Pancreas (tissue), 10 donors: Measurements from ENCODE around the gene GNG2. TPM values are rescaled to one million over a fixed set of nuclear protein-coding genes. Genes with fewer than 3 reads are reported as not detected.

Experiments used
- ATAC-seq, 4 donors: fragments of 200-7000 bp; cut with Tn5 transposase; one replicate each; pipeline versions ENCODE4 v1.8.0 to v1.9.1; 2020; ENCODE audit warnings: mild to moderate bottlenecking in 4 of 4, moderate library complexity in 4 of 4
- DNase-seq, 6 donors: peaks; one replicate each; pipeline ENCODE4 v3.0.0-alpha.2; 2020
- FAIRE-seq: peaks from 2 replicates; lab custom pipeline; 2012; peaks lifted over from hg19 to GRCh38; lab: Jason Lieb, UNC
- H3K27ac ChIP-seq, 4 donors: fragments of 200-600 bp; sonication (generic); 1 replicate in 3 of 4; 2 replicates in 1 of 4; pipeline versions ENCODE4 v1.5.0 to v1.8.0; 2020
- H3K27me3 ChIP-seq, 4 donors: fragments of 200-600 bp; one replicate each; pipeline ENCODE4 v1.8.0; 2021
- H3K36me3 ChIP-seq, 3 donors: fragments of 200-600 bp; sonication (generic) in 1 of 3; one replicate each; pipeline versions ENCODE4 v1.5.0 to v1.8.0; 2020 to 2021
- H3K4me1 ChIP-seq, 3 donors: fragments of 200-600 bp; one replicate each; pipeline ENCODE4 v1.8.0; 2021
- H3K4me3 ChIP-seq, 4 donors: fragments of 200-600 bp; sonication (generic) in 2 of 4; one replicate each; pipeline versions ENCODE4 v1.5.0 to v1.8.0; 2020 to 2021
- H3K9me3 ChIP-seq, 4 donors: fragments of 200-600 bp; one replicate each; pipeline ENCODE4 v1.8.0; 2021
- CTCF ChIP-seq, 4 donors: fragments of 200-600 bp; sonication (generic) in 3 of 4; IDR thresholded peaks; one replicate each; pipeline versions ENCODE4 v1.5.0 to v1.8.0; 2021; ENCODE audit warnings: antibody characterized with exemption in 4 of 4
- WGBS, 2 donors: extraction: QIAGEN DNeasy Blood & Tissue Kit; methylation state at CpG; one replicate each; pipeline ENCODE4 v1.1.7; 2013; 5-methylcytosine and 5-hydroxymethylcytosine counted together
- intact Hi-C, 3 donors: fragments of 100-400 bp; cut with DNase I; formaldehyde crosslinking; loops; one replicate each; pipeline versions ENCODE4 v1.11.1 to v1.14.2; 2022
- polyA plus RNA-seq, 2 donors: library from polyadenylated mRNA; stranded (reverse); fragments of 200-250 nt; gene quantifications; one replicate each; pipeline ENCODE4 v1.2.3, GENCODE V29; 2013
- total RNA-seq, 6 donors: library from RNA; stranded (reverse); fragmentation: NEBNext Ultra II Directional in 4 of 6; extraction: Animal tissue kit (Norgen Biotek cat#: 25700) in 4 of 6; gene quantifications; one replicate each; pipeline versions ENCODE4 v1.2.1 to v1.2.4, GENCODE V29; 2021 to 2023
- donor health status: healthy with polysubstance abuse.
- donor health status: DM: no; HTN: no; CAD: no; lungs with moderate emphysema.
- donor health status: DM: no; HTN: no; CAD: no.
- donor health status: control.
- donor health status: control.
- donor health status: Bipolar disorder and iron deficiency.
- donor health status: DM: yes; HTN: yes; CAD: no.
- donor health status: DM: no; HTN: no; CAD: no.
- donor health status: DM: no; HTN: no; CAD: no.
- donor health status: DM: yes; HTN: yes; CAD: no.

GNG2 gene
- total and polyA plus RNA-seq, 8 donors = 1.7 to 23.0 (median 7.0) TPM

- intact Hi-C loops = no loop called here
- no peak for ATAC-seq
- Histone ChIP-seq H3K27me3 (no peaks in the 10 kb centered on the region), H3K9me3 (no peaks in the 10 kb centered on the region), H3K27ac (no peak overlapping the region), H3K36me3 (peaks cover 0 to 60% (median 13%) of the 10 kb centered on the region in 3 donors), H3K4me1 (peaks cover 4 to 10% (median 9%) of the 10 kb centered on the region in 3 donors), H3K4me3 (no peak overlapping the region)
- TF ChIP-seq CTCF (IDR thresholded peaks at IDR 0.05) = no peak
- WGBS, 2 donors = 95% methylated on average over 4 of the region's 4 CpGs
- DNase-seq = no peak
- FAIRE-seq = no peak
Observed at GRCh38 chr14:52008136-52008535, 147.7 kb downstream of the GNG2 start.

GRCh38 chr14:52010173-52010693 is 149.8 kb downstream of the GNG2 start:
- peaks cover 0 to 47% (median 8%) of the 10 kb centered on the region in 3 donors for H3K36me3 ChIP-seq
- no peak overlapping the region for H3K27ac ChIP-seq
- DNase-seq (no peak), FAIRE-seq (no peak), ATAC-seq (no peak)
- H3K4me1 ChIP-seq = no peaks in the 10 kb centered on the region
- 78 to 94% methylated on average over 3 of the region's 3 CpGs for WGBS, 2 donors
- no peaks in the 10 kb centered on the region for H3K9me3 ChIP-seq
- no peaks in the 10 kb centered on the region for H3K27me3 ChIP-seq
- intact Hi-C loops = no loop called here
- H3K4me3 ChIP-seq = no peak overlapping the region
- no peak for TF ChIP-seq CTCF (IDR thresholded peaks at IDR 0.05)

GRCh38 chr14:52011523-52011922 is 151.1 kb downstream of the GNG2 start:
- ATAC-seq (no peak), FAIRE-seq (no peak), DNase-seq (no peak)
- intact Hi-C loops = no loop called here
- Histone ChIP-seq H3K27ac (no peak overlapping the region), H3K36me3 (peaks cover 0 to 38% (median 8%) of the 10 kb centered on the region in 3 donors), H3K9me3 (no peaks in the 10 kb centered on the region), H3K27me3 (no peaks in the 10 kb centered on the region), H3K4me3 (no peak overlapping the region), H3K4me1 (no peaks in the 10 kb centered on the region)
- no peak for TF ChIP-seq CTCF (IDR thresholded peaks at IDR 0.05)
- WGBS, 2 donors = 88 to 89% methylated on average over 9 of the region's 9 CpGs

GRCh38 chr14:52012635-52013034 is 152.2 kb downstream of the GNG2 start:
- 32% methylated on average over 4 of the region's 4 CpGs for WGBS, 2 donors
- peak; percentile 59 to 77 (median 70) for ATAC-seq
- no peak for TF ChIP-seq CTCF (IDR thresholded peaks at IDR 0.05)
- FAIRE-seq = no peak
- Histone ChIP-seq H3K4me1 (no peaks in the 10 kb centered on the region), H3K27ac (no peak overlapping the region), H3K9me3 (no peaks in the 10 kb centered on the region), H3K4me3 (no peak overlapping the region), H3K36me3 (peaks cover 0 to 38% (median 8%) of the 10 kb centered on the region in 3 donors), H3K27me3 (no peaks in the 10 kb centered on the region)
- intact Hi-C loops = no loop called here
- peak in 2 of 6 donors; percentile 37 to 48 for DNase-seq

GRCh38 chr14:52013984-52014600 is 153.7 kb downstream of the GNG2 start:
- H3K27me3 ChIP-seq = no peaks in the 10 kb centered on the region
- no peak for TF ChIP-seq CTCF (IDR thresholded peaks at IDR 0.05)
- no peaks in the 10 kb centered on the region for H3K4me1 ChIP-seq
- peaks cover 0 to 24% (median 3%) of the 10 kb centered on the region in 3 donors for H3K36me3 ChIP-seq
- no peak overlapping the region for H3K4me3 ChIP-seq
- H3K27ac ChIP-seq = no peak overlapping the region
- FAIRE-seq = no peak
- intact Hi-C loops = no loop called here
- H3K9me3 ChIP-seq = no peaks in the 10 kb centered on the region
- no peak for DNase-seq
- ATAC-seq = peak in 2 of 4 donors; percentile 5 to 27
- 73 to 75% methylated on average over 11 of the region's 11 CpGs for WGBS, 2 donors
